ENCODE data around the gene PROK1. TPM values are rescaled to one million over a fixed set of nuclear protein-coding genes. Genes with fewer than 3 reads are reported as not detected.

PROK1 gene
- polyA plus RNA-seq, 1 donor (not counting 4 experiments of a cell fraction or from before 2014, with no cell fraction given): not detected

DNA sequence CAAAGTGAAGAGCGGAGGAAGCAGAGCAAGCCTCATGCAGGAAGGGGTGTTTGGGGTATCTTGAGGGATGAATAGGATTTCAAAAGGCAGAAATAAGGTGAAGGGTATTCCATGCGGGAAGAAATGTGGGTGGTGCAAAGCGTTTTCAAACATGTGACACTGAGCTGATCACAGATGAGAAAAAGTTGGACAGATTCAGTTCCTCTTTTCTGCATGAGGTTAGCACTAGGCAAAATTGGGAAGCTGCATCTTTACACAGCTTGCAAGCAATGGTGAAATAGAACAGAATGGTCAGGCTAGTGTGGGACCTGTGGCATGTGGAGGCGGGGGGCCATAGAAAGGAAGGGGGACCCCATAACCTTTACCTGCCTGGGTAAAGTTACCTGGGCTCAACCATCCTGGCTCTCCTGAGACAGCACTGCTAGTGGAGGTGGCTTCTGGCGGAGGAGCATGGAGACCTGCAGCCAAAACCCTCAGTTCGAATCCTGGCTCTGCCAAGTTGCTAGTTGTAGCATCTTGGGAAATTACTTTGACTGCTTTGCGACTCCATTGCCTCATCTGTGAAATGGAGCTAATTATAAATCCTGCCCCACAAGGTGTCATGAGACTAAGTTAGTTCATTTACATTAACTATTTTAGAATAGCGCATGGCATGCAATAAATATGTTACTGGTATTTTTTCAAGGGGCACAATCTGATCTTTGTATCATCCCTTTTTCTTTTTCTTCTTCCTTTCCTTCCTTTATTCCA, 51.6 kb downstream of the PROK1 start:
- Histone ChIP-seq H3K4me3 (ENCODE audit: control insufficient read depth in 2 of 3, extremely low read depth in 1 of 3, insufficient read depth in 2 of 3, low read depth in 1 of 3, low read length in 3 of 3) (no peak overlapping the region), H3K9me3 (ENCODE audit: control insufficient read depth, low read depth, low read length) (no peaks in the 10 kb centered on the region), H3K9me1 (ENCODE audit: control insufficient read depth, extremely low read depth, insufficient read depth, low read length) (no peaks in the 10 kb centered on the region), H3K36me3 (ENCODE audit: control insufficient read depth in 2 of 2, extremely low read depth in 1 of 2, insufficient read depth in 2 of 2, low read length in 2 of 2) (no peaks in the 10 kb centered on the region), H4K20me1 (ENCODE audit: control insufficient read depth, extremely low read depth, insufficient read depth, low read length) (no peaks in the 10 kb centered on the region), H2AFZ (ENCODE audit: control insufficient read depth, low read length) (no peak overlapping the region), H3K27ac (ENCODE audit: control insufficient read depth, insufficient read depth, low read length) (no peak overlapping the region), H3K4me2 (ENCODE audit: control insufficient read depth, extremely low read depth, insufficient read depth, low read depth, low read length) (no peak overlapping the region), H3K79me2 (ENCODE audit: control insufficient read depth, insufficient read depth, low read length) (no peaks in the 10 kb centered on the region), H3K4me1 (ENCODE audit: control insufficient read depth, extremely low read depth, insufficient read depth, low read length) (no peaks in the 10 kb centered on the region), H3K27me3 (ENCODE audit: control insufficient read depth, extremely low read depth, insufficient read depth, low read length) (peaks cover 24% of the 10 kb centered on the region), H3K9ac (ENCODE audit: control insufficient read depth, extremely low read depth, insufficient read depth, low read length) (no peak overlapping the region)
- dilution Hi-C loops (cut with MboI; ENCODE audit: extremely low pct_ligation_motif_present, low sequenced_read_pairs): no loop called here
- FAIRE-seq: no peak
- no peak for TF ChIP-seq EZH2 (IDR thresholded peaks at IDR 0.05; ENCODE audit: low read length)
- no peak for TF ChIP-seq CTCF (optimal IDR thresholded peaks at IDR 0.05 in 1 of 3, IDR thresholded peaks at IDR 0.05 in 1 of 3, conservative IDR thresholded peaks at IDR 0.05 in 1 of 3; ENCODE audit: extremely low read depth in 1 of 3, insufficient read depth in 2 of 3, low read length in 3 of 3)
- DNase-seq (ENCODE audit: low read depth, low spot score): no peak

DNA sequence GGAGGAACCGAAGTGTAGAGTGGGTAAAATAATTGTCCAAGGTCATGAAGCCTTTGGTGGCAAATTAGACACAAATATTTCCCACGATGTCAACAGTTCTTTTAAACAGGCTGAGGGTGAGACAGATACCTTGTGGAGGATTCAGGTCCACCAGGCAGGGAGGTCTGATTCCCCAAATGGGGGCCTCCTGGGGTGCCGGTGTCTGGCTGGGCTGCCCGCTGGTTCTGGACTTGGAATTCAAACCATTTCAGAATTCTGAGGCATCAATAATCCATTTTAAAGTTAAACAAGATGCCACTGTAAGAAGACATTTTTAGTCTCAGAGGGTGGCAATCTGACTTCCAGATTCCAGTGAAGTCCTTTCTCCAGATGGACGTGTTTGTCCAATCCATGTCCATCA, 52.5 kb downstream of the PROK1 start:
- Histone ChIP-seq H3K9ac (ENCODE audit: control insufficient read depth, extremely low read depth, insufficient read depth, low read length) (no peak overlapping the region), H3K4me3 (ENCODE audit: control insufficient read depth in 2 of 3, extremely low read depth in 1 of 3, insufficient read depth in 2 of 3, low read depth in 1 of 3, low read length in 3 of 3) (no peak overlapping the region), H3K4me1 (ENCODE audit: control insufficient read depth, extremely low read depth, insufficient read depth, low read length) (no peaks in the 10 kb centered on the region), H3K27ac (ENCODE audit: control insufficient read depth, insufficient read depth, low read length) (no peak overlapping the region), H2AFZ (ENCODE audit: control insufficient read depth, low read length) (no peak overlapping the region), H3K36me3 (ENCODE audit: control insufficient read depth in 2 of 2, extremely low read depth in 1 of 2, insufficient read depth in 2 of 2, low read length in 2 of 2) (no peaks in the 10 kb centered on the region), H3K9me1 (ENCODE audit: control insufficient read depth, extremely low read depth, insufficient read depth, low read length) (no peaks in the 10 kb centered on the region), H3K79me2 (ENCODE audit: control insufficient read depth, insufficient read depth, low read length) (no peaks in the 10 kb centered on the region), H3K9me3 (ENCODE audit: control insufficient read depth, low read depth, low read length) (no peaks in the 10 kb centered on the region), H3K4me2 (ENCODE audit: control insufficient read depth, extremely low read depth, insufficient read depth, low read depth, low read length) (no peak overlapping the region), H3K27me3 (ENCODE audit: control insufficient read depth, extremely low read depth, insufficient read depth, low read length) (peaks cover 26% of the 10 kb centered on the region), H4K20me1 (ENCODE audit: control insufficient read depth, extremely low read depth, insufficient read depth, low read length) (no peaks in the 10 kb centered on the region)
- TF ChIP-seq EZH2 (IDR thresholded peaks at IDR 0.05; ENCODE audit: low read length) (no peak), CTCF (optimal IDR thresholded peaks at IDR 0.05 in 1 of 3, IDR thresholded peaks at IDR 0.05 in 1 of 3, conservative IDR thresholded peaks at IDR 0.05 in 1 of 3; ENCODE audit: extremely low read depth in 1 of 3, insufficient read depth in 2 of 3, low read length in 3 of 3) (no peak)
- FAIRE-seq (no peak), DNase-seq (ENCODE audit: low read depth, low spot score) (no peak)
- dilution Hi-C loops (cut with MboI; ENCODE audit: extremely low pct_ligation_motif_present, low sequenced_read_pairs): no loop called here

Data from keratinocyte (primary cell).